Astrocyte (in vitro differentiated cells and primary cell): Measurements from ENCODE around the gene CD63. TPM values are rescaled to one million over a fixed set of nuclear protein-coding genes. Genes with fewer than 3 reads are reported as not detected.

ENCODE experiments used
- DNase-seq: peaks from one replicate; pipeline ENCODE4 v3.0.0-alpha.2; 2010; ENCODE audit warnings: low read depth
- FAIRE-seq: peaks from 2 replicates; lab custom pipeline; 2011; peaks lifted over from hg19 to GRCh38; lab: Jason Lieb, UNC
- H2AFZ ChIP-seq: 2 replicates; pipeline ENCODE4 v1.6.0; 2012; ENCODE audit warnings: low read depth, low read length, inconsistent platforms
- H3K27ac ChIP-seq: 2 replicates; pipeline ENCODE4 v1.5.1; 2011; ENCODE audit warnings: low read depth, low read length, inconsistent platforms
- H3K27me3 ChIP-seq: 2 replicates; pipeline ENCODE4 v1.6.0; 2011; ENCODE audit warnings: low read length, inconsistent platforms; ENCODE audit not compliant: insufficient read depth
- H3K36me3 ChIP-seq: 2 replicates; pipeline ENCODE4 v1.5.1; 2011; ENCODE audit warnings: low read length, inconsistent platforms; ENCODE audit not compliant: insufficient read depth
- H3K4me1 ChIP-seq: 2 replicates; pipeline ENCODE4 v1.5.1; 2011; ENCODE audit warnings: low read length, inconsistent platforms; ENCODE audit not compliant: insufficient read depth
- H3K4me2 ChIP-seq: 2 replicates; pipeline ENCODE4 v1.6.0; 2012; ENCODE audit warnings: low read length, inconsistent platforms
- H3K4me3 ChIP-seq: 2 replicates; pipeline ENCODE4 v1.5.1; 2011; ENCODE audit warnings: low read depth, mild to moderate bottlenecking, low read length, inconsistent platforms; ENCODE audit not compliant: insufficient read depth
- H3K79me2 ChIP-seq: 2 replicates; pipeline ENCODE4 v1.6.0; 2012; ENCODE audit warnings: mild to moderate bottlenecking, low read length, inconsistent platforms; ENCODE audit not compliant: insufficient read depth
- H3K9ac ChIP-seq: 2 replicates; pipeline ENCODE4 v1.6.0; 2012; ENCODE audit warnings: mild to moderate bottlenecking, low read length, inconsistent platforms
- H3K9me3 ChIP-seq: 2 replicates; pipeline ENCODE4 v1.5.1; 2012; ENCODE audit warnings: low read depth, mild to moderate bottlenecking, low read length, inconsistent platforms; ENCODE audit not compliant: insufficient read depth
- H4K20me1 ChIP-seq: 2 replicates; pipeline ENCODE4 v1.6.0; 2012; ENCODE audit warnings: low read length, inconsistent platforms; ENCODE audit not compliant: insufficient read depth
- H3K27ac Mint-ChIP-seq: one replicate; pipeline ENCODE4 v1.8.0; 2021; ENCODE audit warnings: mild to moderate bottlenecking, mixed read lengths; ENCODE audit not compliant: unreplicated experiment
- H3K27me3 Mint-ChIP-seq: one replicate; pipeline ENCODE4 v1.8.0; 2021; ENCODE audit warnings: low read depth, mixed read lengths; ENCODE audit not compliant: unreplicated experiment
- H3K36me3 Mint-ChIP-seq: one replicate; pipeline ENCODE4 v1.8.0; 2021; ENCODE audit warnings: low read depth, mixed read lengths; ENCODE audit not compliant: unreplicated experiment
- H3K4me1 Mint-ChIP-seq: one replicate; pipeline ENCODE4 v1.8.0; 2021; ENCODE audit warnings: low read depth, mixed read lengths; ENCODE audit not compliant: unreplicated experiment
- H3K4me3 Mint-ChIP-seq: one replicate; pipeline ENCODE4 v1.8.0; 2021; ENCODE audit warnings: mild to moderate bottlenecking, moderate library complexity, mixed read lengths; ENCODE audit not compliant: unreplicated experiment
- H3K9me3 Mint-ChIP-seq: one replicate; pipeline ENCODE4 v1.8.0; 2021; ENCODE audit warnings: mild to moderate bottlenecking, mixed read lengths; ENCODE audit not compliant: unreplicated experiment
- CTCF ChIP-seq: IDR thresholded peaks from 2 replicates; pipeline ENCODE4 v1.5.1; 2011; ENCODE audit warnings: low read depth, mild to moderate bottlenecking, inconsistent platforms, low read length, moderate library complexity; ENCODE audit not compliant: insufficient read depth
- EZH2 ChIP-seq: IDR thresholded peaks from 2 replicates; pipeline ENCODE4 v1.6.1; 2012; ENCODE audit warnings: mild to moderate bottlenecking, low read length, inconsistent platforms; ENCODE audit not compliant: insufficient read depth
- total RNA-seq: library from RNA; stranded (reverse); gene quantifications from 2 replicates; pipeline ENCODE4 v1.2.1, GENCODE V29; 2021

CD63 gene
- total RNA-seq, 1 donor from 2014 or later, result 1,014 TPM

GRCh38 chr12:55693323-55694187 is 35.3 kb downstream of the CD63 start:
- peaks cover 6% of the 10 kb centered on the region for H3K27me3 Mint-ChIP-seq
- H3K79me2 ChIP-seq, result no peaks in the 10 kb centered on the region
- DNase-seq, result no peak
- no peaks in the 10 kb centered on the region for H4K20me1 ChIP-seq
- H3K4me3 ChIP-seq, result no peak overlapping the region
- H3K9ac ChIP-seq, result no peak overlapping the region
- H3K27ac Mint-ChIP-seq, result no peak overlapping the region
- H3K9me3 Mint-ChIP-seq, result no peaks in the 10 kb centered on the region
- H3K4me2 ChIP-seq, result no peak overlapping the region
- H2AFZ ChIP-seq, result no peak overlapping the region
- TF ChIP-seq EZH2 (no peak), CTCF (no peak)
- H3K4me1 Mint-ChIP-seq, result no peaks in the 10 kb centered on the region
- H3K4me1 ChIP-seq, result no peaks in the 10 kb centered on the region
- no peak overlapping the region for H3K27ac ChIP-seq
- no peaks in the 10 kb centered on the region for H3K36me3 ChIP-seq
- H3K4me3 Mint-ChIP-seq, result no peak overlapping the region
- H3K36me3 Mint-ChIP-seq, result peaks cover 8% of the 10 kb centered on the region
- no peaks in the 10 kb centered on the region for H3K9me3 ChIP-seq
- FAIRE-seq, result no peak
- H3K27me3 ChIP-seq, result no peaks in the 10 kb centered on the region

- Histone ChIP-seq H3K36me3 (no peaks in the 10 kb centered on the region), H3K27ac (no peak overlapping the region), H3K9ac (no peak overlapping the region), H3K27me3 (no peaks in the 10 kb centered on the region), H3K4me2 (no peak overlapping the region), H4K20me1 (no peaks in the 10 kb centered on the region), H3K4me1 (no peaks in the 10 kb centered on the region), H3K79me2 (no peaks in the 10 kb centered on the region), H2AFZ (no peak overlapping the region), H3K4me3 (no peak overlapping the region), H3K9me3 (no peaks in the 10 kb centered on the region)
- Mint-ChIP-seq H3K36me3 (peaks cover 10% of the 10 kb centered on the region), H3K27ac (no peak overlapping the region), H3K27me3 (peaks cover 6% of the 10 kb centered on the region), H3K4me3 (no peak overlapping the region), H3K9me3 (no peaks in the 10 kb centered on the region), H3K4me1 (no peaks in the 10 kb centered on the region)
- FAIRE-seq, result no peak
- TF ChIP-seq EZH2, result no peak
- no peak for TF ChIP-seq CTCF
- DNase-seq, result no peak
Observed at GRCh38 chr12:55692631-55693322, 36.0 kb downstream of the CD63 start.
